K562 (cell line): ENCODE results near the gene NEK4. TPM values are rescaled to one million over a fixed set of nuclear protein-coding genes. Genes with fewer than 3 reads are reported as not detected.

Source experiments
- BRCA1 ChIP-seq, 2 experiments: fragments of 450-650 bp in 1 of 2; sonication (generic) in 1 of 2; formaldehyde crosslinking in 1 of 2; IDR thresholded peaks; 2 replicates each; pipeline versions ENCODE4 v1.5.0 to v1.6.1; 2017 to 2020; ENCODE audit warnings: mild to moderate bottlenecking in 1 of 2, missing genetic modification reagents in 1 of 2
- EP400 ChIP-seq: fragments of 450-650 bp; IDR thresholded peaks from 2 replicates; pipeline ENCODE4 v1.6.1; 2017; ENCODE audit warnings: antibody characterized with exemption, mild to moderate bottlenecking, moderate library complexity
- FOXA1 ChIP-seq: fragments of 450-650 bp; IDR thresholded peaks from 2 replicates; pipeline ENCODE4 v1.6.1; 2016; ENCODE audit warnings: mild to moderate bottlenecking, borderline replicate concordance
- GABPB1 ChIP-seq: sonication (generic); formaldehyde crosslinking; IDR thresholded peaks from 2 replicates; pipeline ENCODE4 v1.8.0; 2022; ENCODE audit warnings: mild to moderate bottlenecking, missing genetic modification reagents
- MAX ChIP-seq: sonication (generic); formaldehyde crosslinking; IDR thresholded peaks from 2 replicates; pipeline ENCODE4 v1.9.0; 2022; ENCODE audit warnings: mild to moderate bottlenecking, missing genetic modification reagents
- SNAPC5 ChIP-seq: fragments of 250-450 bp; sonication (Bioruptor Pico); IDR thresholded peaks from 2 replicates; pipeline ENCODE4 v1.8.0; 2021; ENCODE audit warnings: moderate library complexity, mild to moderate bottlenecking, inconsistent platforms
- THRB ChIP-seq: fragments of 450-650 bp; formaldehyde crosslinking; conservative IDR thresholded peaks from 2 replicates; pipeline ENCODE4 v1.4.0; 2022; ENCODE audit warnings: mild to moderate bottlenecking, missing genetic modification characterization
- ZNF239 ChIP-seq: fragments of 250-450 bp; sonication (Bioruptor Pico); IDR thresholded peaks from 2 replicates; pipeline ENCODE4 v1.4.0; 2020; ENCODE audit warnings: mild to moderate bottlenecking
- ZNF282 ChIP-seq: sonication (generic); formaldehyde crosslinking; IDR thresholded peaks from 2 replicates; pipeline ENCODE4 v1.8.1; 2023; ENCODE audit warnings: missing genetic modification reagents
- ZNF354B ChIP-seq: fragments of 250-450 bp; sonication (Bioruptor Pico); IDR thresholded peaks from 2 replicates; pipeline ENCODE4 v1.4.0; 2020
- ZNF561 ChIP-seq: fragments of 450-650 bp; formaldehyde crosslinking; conservative IDR thresholded peaks from 2 replicates; pipeline ENCODE4 v1.4.0; 2020; ENCODE audit warnings: mild to moderate bottlenecking, moderate library complexity
- polyA plus RNA-seq, 8 experiments: library from polyadenylated mRNA; depleted of rRNA in 4 of 8; stranded (reverse) in 5 of 8; unstranded in 3 of 8; fragments of >200 nt; fragmentation: Nextera tagmentation in 2 of 8; fragmentation: Illumina TruSeq in 1 of 8; extraction: Ambion mirVana in 2 of 8; extraction: Trizol in 1 of 8; gene quantifications; 2 replicates each; pipeline versions ENCODE4 v1.2.1 to v1.2.3, GENCODE V29; 2011 to 2014; ENCODE audit warnings: inconsistent platforms in 1 of 8, missing spikeins in 1 of 8
- total RNA-seq, 7 experiments: library from RNA; depleted of rRNA in 6 of 7; stranded (reverse); fragments of >200 nt in 6 of 7; fragmentation: Illumina TruSeq in 2 of 7; extraction: Trizol in 2 of 7; gene quantifications; 2 replicates each; pipeline versions ENCODE4 v1.2.1 to v1.2.3, GENCODE V29; 2011 to 2021; ENCODE audit warnings: low replicate concordance in 1 of 7

NEK4 gene
- total and polyA plus RNA-seq, 9 of the 15 experiments (the other 6 are each of a cell fraction or from before 2014, with no cell fraction given), result 5.8 to 23.1 (median 16.6) TPM

GRCh38 chr3:52685709-52686691 lies 84.7 kb downstream of the NEK4 start, which contains the start of the genes GNL3 and PBRM1 (continued):
- no peak; the same call in 1 of the 2 replicates for TF ChIP-seq GABPB1 (CRISPR knock-in tag)
- no peak for TF ChIP-seq ZNF239
- TF ChIP-seq SNAPC5 (CRISPR knock-in tag), result no peak
- TF ChIP-seq FOXA1, result no peak
- TF ChIP-seq EP400, result peak; percentile 99
- no peak for TF ChIP-seq BRCA1 (IDR thresholded peaks at IDR 0.05)
- TF ChIP-seq BRCA1 (CRISPR knock-in tag; IDR thresholded peaks at IDR 0.05), result no peak
- no peak for TF ChIP-seq ZNF561 (CRISPR knock-in tag)
- peak; percentile 97 for TF ChIP-seq MAX (CRISPR knock-in tag)
- TF ChIP-seq ZNF354B (CRISPR knock-in tag), result no peak
- TF ChIP-seq ZNF282 (CRISPR knock-in tag), result no peak
- TF ChIP-seq THRB, result no peak
- TF ChIP-seq, all 486 proteins: peak for 94
